GM19023 (cell line): ENCODE data around the gene YWHAE.
"Not testable (repeated sequence)": the region's sequence is repeated elsewhere in the genome, so short reads cannot be mapped to it uniquely, and the experiment has no call there.

ENCODE experiments used
- ATAC-seq: cut with Tn5 transposase; IDR thresholded peaks from one replicate; pipeline ENCODE4 v1.9.1; 2021; ENCODE audit warnings: mild to moderate bottlenecking, moderate library complexity; ENCODE audit not compliant: unreplicated experiment

Gene YWHAE

DNA sequence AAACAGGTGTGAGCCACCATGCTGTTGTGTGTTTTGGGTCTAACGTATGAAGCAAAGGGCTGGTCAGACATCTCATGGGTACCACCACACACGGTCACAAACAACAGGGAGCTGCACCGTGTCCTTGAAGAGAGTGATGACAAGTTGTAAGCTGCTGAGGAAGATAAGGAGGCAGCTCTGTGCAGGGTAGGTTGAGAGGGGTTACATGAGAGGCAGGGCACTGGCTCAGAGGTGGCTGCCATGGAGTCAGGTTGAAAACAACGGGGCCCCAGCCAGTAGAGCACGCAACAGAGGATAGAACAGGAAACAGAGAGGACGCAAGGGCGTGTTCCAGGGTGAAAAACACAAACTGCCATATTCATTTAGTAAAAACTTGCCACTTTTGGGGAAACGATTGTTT, 68.3 kb downstream of the YWHAE start:
- ATAC-seq, result no peak

DNA sequence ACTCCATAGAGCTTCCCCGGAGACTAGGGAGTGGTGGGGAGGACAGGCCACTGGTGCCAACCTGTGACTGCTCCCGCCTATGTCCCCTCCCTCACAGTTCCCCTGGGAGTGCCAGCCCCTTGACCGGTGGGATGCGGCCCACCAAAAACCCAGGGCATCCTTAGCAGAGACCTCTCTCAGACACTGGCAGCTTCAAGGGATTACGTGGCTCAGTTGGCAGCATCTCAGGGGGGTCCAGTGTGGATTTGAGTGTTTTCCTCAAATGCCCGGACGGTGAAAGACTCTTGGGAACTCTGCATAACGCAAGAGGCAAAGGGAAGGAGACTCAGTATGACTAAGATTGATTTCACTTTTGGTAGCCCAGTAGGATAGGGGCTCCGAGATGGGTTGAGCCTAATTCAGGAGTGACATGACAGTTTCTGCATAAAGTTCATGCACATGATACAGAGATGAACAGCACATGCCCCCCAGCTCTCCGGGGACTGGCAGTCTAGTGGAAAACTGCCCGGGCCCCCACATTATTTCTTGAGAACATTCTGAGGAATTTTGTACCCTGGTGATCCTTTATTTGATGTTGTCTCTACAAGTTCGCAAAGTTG, 70.2 kb downstream of the YWHAE start:
- no peak for ATAC-seq

DNA sequence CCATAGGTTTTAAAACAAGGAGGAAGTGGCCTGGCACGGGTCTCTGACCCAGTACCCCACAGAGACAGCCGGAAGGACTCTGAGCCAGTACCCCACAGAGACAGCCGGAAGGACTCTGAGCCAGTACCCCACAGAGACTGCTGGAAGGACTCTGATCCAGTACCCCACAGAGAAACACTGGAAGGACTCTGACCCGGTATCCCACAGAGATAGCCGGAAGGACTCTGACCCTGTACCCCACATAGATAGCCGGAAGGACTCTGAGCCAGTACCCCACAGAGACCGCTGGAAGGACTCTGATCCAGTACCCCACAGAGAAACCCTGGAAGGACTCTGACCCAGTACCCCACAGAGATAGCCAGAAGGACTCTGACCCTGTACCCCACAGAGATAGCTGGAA, 71.6 kb downstream of the YWHAE start:
- no peak for ATAC-seq

DNA sequence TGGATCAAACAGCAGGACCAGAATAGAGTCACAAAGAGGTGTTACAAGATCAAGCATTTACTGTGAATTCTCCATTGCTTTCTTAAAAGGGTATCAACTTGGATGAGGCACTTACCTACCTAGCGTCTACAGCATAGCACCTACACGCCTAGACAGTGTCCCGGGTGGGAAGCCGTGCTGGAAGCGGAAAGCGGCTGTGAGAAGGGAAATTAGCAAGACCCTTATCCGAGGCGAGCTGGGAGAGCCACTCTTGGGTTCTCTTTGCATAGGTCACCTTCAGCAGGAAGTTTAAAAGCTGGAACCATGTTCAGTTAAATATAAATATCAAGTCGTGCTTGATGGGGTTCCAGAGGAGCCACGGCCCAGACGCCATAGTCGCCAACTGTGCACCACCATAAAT, 74.3 kb downstream of the YWHAE start:
- no peak for ATAC-seq

DNA sequence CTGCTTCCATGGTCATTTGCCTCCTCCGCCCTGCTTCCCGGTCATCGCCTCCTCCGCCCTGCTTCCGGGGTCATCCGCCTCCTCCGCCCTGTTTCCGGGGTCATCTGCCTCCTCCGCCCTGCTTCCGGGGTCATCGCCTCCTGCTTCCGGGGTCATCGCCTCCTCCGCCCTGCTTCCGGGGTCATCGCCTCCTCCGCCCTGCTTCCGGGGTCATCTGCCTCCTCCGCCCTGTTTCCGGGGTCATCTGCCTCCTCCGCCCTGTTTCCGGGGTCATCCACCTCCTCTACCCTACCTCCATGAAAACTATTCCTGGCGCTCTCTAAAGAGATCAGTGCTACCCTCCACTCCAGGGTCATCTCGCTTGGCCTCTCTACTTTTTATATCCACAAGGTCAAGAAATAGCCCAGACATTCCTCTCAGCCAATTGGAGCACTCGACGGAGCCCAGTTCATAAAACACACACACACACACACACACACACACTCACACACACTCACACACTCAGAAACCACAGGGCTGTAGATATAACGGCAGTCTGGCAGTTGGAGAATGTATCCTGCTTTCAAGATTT, 75.7 kb downstream of the YWHAE start:
- no peak for ATAC-seq

DNA sequence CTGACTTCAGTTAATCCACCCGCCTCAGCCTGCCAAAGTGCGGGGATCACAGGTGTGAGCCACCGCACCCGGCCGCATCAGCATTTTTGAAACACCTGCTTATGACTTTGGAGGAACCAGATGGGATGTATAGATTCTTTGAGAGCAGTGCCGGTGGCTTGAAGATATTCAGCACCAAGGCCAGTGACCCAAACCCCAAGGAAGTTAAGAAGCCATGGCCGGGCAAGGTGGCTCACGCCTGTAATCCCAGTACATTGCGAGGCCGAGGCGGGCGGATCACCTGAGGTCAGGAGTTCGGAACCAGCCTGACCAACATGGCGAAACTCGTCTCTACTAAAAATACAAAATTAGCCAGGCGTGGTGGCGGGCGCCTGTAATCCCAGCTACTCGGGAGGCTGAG, 76.7 kb downstream of the YWHAE start:
- no peak for ATAC-seq

DNA sequence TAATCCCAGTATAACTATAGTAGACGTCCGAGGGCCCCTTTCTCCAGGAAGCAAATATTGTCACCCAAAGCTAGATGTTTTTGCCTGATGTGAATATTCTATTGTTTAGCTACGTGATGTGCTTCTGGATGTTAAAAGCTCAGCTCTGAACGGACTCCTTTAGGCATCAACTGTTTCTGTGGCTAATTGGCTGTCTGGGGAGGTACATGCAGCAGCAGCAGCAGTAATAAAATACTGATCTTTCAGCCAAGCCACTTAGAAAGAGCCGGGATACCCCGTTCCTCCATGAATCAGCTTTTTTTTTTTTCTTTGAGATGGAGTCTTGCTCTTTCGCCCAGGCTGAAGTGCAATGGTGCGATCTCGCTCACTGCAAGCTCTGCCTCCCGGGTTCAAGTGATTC, 77.5 kb downstream of the YWHAE start:
- ATAC-seq, result no peak

DNA sequence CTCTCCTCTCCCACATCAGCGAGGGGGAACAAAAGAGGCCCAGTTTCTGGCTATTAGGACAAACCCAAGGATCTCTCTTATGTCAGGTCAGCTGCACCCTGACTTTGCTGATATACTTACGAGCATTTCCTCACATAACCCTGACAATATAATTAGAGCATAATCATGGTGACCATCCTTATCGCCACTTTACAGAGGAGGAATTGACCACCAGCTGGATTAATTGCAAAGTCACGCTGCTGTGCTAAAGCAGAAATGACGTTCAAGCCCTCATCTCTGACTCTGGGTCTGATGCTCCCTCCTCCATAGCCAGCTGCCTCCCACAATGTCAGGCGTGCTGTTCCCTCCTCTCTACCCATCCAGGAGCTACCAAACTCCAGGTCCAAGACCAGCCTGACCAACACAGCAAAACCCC, 78.0 kb downstream of the YWHAE start:
- ATAC-seq, result no peak

DNA sequence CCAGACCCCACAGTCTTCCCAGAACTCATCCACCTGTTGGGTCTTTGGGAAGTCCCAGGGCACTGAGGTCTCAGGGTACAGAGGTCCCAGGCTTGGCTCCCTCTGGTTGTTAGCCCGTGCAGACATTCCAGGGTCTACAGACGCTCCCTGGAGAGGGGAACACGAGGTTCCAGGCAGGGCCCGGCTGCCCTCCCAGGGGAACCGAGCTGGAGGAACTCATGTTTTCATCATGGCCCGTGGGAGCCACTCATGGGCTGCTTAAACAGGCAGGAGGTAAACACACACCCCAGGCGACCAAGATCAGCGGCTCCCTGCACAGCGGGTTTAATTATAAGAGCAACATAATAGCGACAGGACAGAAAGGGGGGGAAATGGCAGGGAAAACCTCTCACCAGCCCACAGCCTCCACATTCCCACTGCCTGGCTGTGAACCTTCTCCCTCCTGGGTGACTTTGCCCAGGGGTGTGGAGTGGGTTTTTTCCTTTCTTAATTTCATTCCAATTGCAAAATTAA, 84.1 kb downstream of the YWHAE start:
- ATAC-seq, result no peak

DNA sequence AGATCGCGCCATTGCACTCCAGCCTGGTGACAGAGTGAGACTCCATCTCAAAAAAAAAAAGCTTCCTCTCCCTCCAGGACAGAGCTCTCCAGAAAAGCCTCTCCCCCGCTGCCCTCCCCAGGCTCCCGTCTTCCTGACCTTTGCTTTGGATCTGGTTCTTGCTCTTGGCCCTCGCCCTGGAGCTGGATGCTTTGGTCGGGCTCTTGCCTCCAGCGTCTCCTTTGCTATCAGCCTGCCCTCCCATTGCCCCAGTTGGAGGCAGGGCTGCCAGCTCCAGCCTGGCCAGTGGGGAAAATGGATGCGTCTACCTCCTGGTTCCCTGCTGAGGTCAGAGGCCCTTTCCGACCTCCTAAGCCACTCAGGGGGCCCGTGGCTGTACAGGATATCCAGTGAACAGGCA, 84.6 kb downstream of the YWHAE start:
- ATAC-seq, result no peak

DNA sequence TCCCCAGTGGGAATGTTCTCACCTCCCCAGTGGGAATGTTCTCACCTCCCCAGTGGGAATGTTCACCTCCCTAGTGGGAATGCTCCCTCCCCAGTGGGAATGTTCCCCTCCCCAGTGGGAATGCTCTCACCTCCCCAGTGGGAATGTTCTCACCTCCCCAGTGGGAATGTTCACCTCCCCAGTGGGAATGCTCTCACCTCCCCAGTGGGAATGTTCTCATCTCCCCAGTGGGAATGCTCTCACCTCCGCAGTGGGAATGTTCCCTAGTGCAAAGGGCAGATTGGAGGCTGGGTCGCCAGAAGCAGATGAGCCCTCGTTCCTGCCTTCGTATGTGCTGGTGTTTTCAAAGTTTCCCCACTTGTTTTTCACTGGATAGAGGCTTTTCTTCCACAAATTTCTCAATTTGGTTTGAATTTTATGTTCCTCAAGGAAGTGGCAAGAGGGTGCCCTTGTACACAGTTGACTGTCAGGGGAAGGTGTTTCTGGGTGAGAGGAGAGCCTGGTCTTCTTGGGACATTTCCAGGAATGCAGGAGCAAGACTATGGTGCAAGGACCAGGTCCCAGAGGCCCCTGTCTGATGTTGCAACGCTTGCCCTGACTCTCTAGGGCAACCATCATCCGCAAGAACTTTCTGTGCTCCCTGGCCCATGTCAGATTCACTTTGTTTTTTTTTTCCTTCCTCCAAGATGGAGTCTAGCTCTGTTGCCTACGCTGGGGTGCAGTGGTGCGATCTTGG, 86.6 kb downstream of the YWHAE start:
- ATAC-seq, result no peak

DNA sequence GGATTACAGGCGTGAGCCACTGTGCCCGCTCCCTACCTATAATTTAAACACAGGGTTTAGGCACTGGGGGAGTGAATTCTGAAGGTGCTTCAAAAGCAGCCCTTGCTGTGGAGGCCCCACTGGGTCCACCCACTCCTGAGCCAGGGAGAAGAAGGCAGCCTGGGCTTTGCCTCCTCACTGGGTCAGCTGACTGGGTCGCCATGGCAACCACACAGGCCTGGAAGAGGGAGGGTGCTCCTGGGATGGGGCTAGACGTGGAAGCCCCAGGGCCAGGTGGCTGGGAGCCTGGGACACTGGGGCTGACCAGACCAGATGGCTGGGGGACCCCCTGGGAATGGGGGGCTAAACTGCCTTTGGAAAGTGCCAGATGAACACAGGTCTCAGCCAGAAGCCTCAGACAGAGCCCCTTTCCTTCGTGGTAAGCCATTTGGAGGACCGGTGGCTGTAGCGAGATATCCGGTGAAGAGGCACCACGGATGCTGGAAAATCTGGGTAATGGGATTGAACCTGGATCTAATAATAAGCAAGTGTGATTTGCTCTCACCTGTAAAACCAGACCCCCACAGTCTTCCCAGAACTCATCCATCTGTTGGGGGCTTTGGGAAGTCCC, 87.7 kb downstream of the YWHAE start:
- ATAC-seq, result no peak

DNA sequence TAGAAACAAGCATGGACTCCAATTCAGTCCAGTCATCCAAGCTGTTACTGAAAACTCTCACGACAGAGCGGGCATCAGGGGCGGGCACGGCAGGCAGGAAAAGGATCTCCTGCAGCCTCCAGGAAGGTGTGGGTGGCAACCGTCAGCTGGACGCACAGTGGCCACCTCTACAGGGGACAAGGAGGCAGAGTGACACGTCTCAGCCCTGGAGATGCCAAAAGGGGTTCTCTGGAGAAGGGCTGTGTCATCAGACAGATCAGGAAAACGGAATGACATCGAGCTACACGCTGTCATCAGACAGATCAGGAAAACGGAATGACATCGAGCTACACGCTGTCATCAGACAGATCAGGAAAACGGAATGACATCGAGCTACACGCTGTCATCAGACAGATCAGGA, 92.2 kb downstream of the YWHAE start:
- not testable (repeated sequence) for ATAC-seq

DNA sequence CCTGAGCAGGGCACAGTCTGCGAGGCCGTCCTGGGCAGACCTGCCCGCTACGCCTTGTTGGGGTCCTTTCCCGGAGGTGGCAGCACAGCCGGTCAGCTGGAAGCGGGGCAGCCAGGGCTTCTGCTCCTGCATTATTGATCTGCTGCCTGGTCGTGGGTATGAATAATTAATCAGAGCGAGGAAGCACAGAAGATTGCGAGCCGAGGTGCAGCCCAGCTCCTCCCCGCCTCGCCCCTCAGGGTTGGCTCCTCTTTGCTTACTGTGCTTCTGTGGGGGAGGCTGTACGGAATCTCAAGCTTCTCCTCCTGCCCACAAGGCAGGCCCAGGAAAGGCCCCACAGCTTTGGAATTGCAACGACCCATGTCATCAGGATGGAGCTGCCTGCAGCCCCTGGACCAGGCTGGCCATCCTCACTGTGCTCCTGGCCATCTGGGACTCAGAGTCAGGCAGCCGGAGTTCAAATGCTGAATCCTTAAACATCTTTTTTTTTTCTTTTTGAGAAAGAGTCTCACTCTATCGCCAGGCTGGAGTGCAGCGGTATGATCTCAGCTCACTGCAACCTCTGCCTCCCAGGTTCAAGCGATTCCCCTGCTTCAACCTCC, 95.0 kb downstream of the YWHAE start:
- ATAC-seq, result no peak

DNA sequence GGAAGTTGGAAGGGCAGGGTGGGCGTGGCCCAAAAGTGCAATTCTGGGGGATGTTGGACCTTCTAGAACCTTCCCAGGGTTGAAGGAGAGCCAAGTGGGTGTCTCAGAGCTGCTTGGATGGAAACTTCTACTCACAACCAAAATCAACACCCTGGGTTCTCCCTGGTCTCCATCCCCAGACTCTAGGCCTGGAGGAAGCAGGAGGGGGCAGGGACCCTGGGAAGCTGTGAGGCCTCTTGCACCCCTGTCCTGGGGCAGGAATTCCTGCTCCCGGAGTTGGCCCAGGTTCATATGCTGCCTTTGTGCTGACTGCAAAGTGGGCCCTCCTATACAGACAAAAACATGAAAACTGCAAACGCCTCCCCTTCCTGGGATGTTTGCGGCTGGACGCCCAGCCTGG, 95.5 kb downstream of the YWHAE start:
- no peak for ATAC-seq

DNA sequence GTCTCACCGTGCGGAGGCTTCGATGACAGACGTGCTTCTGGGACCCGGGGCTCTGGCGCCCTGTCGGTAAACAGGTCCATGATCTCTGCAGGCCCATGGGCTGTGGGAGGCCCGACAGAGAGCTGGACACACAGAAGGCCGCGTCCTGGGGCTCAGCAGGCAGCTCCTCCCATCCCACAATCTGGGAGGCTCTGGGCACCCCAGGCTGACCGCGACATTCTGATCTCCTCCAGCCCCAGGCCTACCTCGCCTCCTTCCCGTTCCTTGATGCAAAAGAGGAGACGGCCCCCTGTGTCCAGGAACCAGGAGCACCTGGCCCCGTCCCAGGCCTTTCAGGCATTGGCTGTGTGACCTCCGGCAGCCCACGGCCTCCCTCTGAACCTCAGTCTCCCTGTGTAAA, 97.3 kb downstream of the YWHAE start:
- no peak for ATAC-seq

DNA sequence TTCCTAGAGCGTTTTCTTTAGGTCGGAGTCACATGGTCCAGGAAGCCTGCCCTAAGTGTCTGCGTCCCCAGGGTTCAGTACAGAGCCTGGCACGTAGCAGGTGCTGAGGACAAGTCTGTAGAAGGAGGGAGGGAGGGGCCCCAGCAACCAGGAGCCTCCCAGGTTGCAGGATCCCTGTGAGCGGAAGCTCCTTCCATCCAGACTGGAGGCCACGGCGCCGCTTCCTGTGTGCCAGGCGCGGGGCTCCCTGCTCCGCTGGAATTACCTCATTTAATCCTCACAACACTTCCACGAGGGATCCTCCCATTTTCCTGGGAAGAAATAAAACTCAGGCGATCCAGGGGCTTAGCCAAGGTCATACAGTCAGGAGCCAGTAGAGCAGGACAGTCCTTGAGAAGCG, 98.5 kb downstream of the YWHAE start:
- ATAC-seq, result no peak

DNA sequence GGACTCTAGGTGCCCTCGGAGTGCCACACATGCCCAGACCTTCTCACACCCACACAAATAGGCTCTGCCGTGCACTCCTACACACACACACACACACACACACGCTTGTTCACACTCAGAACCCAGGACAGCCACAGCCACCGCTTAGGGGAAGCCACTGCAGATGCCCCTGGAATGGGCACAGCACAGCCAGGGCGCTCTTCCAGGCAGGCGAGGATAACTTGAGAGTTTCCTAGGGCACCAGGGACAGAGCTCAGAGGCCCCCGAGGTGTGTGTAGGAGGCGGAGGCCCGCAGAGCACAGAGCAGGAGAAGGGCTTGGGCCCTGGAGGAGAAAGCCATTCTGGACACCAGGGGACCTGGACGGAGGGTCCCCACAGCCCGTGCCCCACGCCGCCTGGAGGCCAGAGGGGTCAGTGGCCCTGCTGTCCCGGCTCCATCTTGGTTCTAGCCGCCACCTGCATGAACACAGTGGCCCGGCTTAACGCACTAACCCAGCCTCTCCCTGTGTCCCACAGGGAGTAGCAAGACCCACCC, 99.6 kb downstream of the YWHAE start:
- no peak for ATAC-seq

DNA sequence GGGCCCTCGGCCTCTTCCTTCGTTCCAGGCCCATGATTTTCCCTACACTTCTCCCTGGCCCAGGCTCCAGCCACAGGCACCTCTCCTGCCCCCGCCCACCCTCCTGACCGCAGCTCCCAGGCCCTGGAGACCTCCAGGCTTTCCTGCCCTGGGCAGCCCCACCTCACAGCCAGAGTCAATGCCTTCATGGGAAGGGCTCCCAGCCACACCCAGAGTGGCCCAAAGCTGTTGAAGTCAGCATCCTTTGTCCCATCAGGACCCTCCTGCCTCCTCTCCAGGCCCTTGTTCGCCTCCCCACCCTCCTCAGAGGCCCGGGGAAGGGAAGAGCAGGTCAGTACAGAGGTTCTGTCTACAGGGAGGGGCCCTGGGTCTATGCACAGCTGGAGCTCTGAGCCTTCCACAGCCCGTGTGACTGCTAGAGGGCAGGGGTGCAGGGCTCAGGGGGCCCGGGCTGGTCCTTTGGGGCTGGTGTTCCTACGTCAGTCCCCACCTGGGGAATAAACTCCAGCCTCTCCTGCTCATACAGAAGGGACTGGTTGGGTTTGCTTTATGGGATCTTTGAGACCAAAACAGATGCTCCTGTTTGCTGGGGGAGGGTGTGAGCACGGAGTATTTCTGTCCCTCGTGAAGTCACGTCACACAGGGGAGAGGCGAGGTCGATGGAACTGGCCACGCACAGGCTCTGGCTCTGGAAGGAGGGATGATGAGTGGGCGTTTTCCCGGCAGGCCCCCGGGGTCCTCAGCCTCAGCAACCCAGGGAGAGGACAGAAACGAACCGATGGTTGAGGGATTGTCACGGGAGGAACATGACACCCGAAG, 100.3 kb downstream of the YWHAE start:
- ATAC-seq, result no peak

DNA sequence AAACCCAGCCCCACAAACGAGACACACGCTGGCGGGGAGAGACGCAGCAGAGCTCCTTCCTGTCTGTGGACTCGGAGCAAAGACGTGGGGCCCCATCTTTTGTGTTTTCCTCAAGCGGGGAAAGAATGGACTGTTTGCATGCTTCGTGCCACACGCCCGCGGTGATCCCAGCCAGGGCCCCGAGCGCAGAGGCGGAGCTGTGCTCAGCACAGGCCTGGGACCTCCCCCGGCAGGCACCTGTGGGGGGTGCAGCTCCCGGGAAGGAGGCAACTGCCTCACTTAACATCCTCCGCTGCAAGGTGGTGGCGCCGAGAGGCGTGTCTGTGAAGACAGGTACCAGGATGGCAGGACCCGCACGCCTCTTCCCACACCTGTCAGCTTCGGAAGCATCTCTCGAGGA, 101.4 kb downstream of the YWHAE start:
- no peak for ATAC-seq
